Measurements from ENCODE around the gene MAGEB1. TPM values are rescaled to one million over a fixed set of nuclear protein-coding genes. Genes with fewer than 3 reads are reported as not detected.

Gene MAGEB1
- total and polyA plus RNA-seq, 3 experiments from 2014 or later, result not detected

Other genes with a start within 250 kb of the MAGEB1 start
- not detected for gene MAGEB2, start 31.6 kb upstream of the MAGEB1 start, total RNA-seq
- gene MAGEB2, start 31.6 kb upstream of the MAGEB1 start, polyA plus RNA-seq, result not detected
- gene MAGEB3, start 16.5 kb upstream of the MAGEB1 start, total RNA-seq, result not detected
- not detected for gene MAGEB3, start 16.5 kb upstream of the MAGEB1 start, polyA plus RNA-seq
- not detected for gene MAGEB4, start 5.1 kb upstream of the MAGEB1 start, total RNA-seq
- gene MAGEB4, start 5.1 kb upstream of the MAGEB1 start, polyA plus RNA-seq, result not detected
- not detected for gene NR0B1, start 62.2 kb downstream of the MAGEB1 start, total RNA-seq
- gene NR0B1, start 62.2 kb downstream of the MAGEB1 start, polyA plus RNA-seq, result not detected